HG03520 (cell line): ENCODE measurements around the gene NATD1.
"Not testable (repeated sequence)": the region's sequence is repeated elsewhere in the genome, so short reads cannot be mapped to it uniquely, and the experiment has no call there.

Experiments used
- ATAC-seq: cut with Tn5 transposase; IDR thresholded peaks from one replicate; pipeline ENCODE4 v1.9.1; 2021; ENCODE audit warnings: mild to moderate bottlenecking, moderate library complexity; ENCODE audit not compliant: unreplicated experiment

The NATD1 gene

GRCh38 chr17:21194703-21195102, 58.5 kb downstream of the NATD1 start:
- ATAC-seq: no peak

- ATAC-seq: no peak
These were observed 59.0 kb downstream of the NATD1 start for GRCh38 chr17:21194226-21194625.

GRCh38 chr17:21193031-21193430, 60.2 kb downstream of the NATD1 start:
- ATAC-seq: no peak

- not testable (repeated sequence) for ATAC-seq
These were observed 60.8 kb downstream of the NATD1 start for GRCh38 chr17:21192414-21192813.

- ATAC-seq: no peak
These were observed 61.5 kb downstream of the NATD1 start for GRCh38 chr17:21191698-21192097.

- ATAC-seq: no peak
These were observed 63.1 kb downstream of the NATD1 start for GRCh38 chr17:21190078-21190477.

- no peak for ATAC-seq
These were observed 63.8 kb downstream of the NATD1 start for GRCh38 chr17:21189361-21189760.
